ENCODE results near the gene NGDN.

Gene NGDN

GRCh38 chr14:23492618-23493272 lies 23.2 kb downstream of the NGDN start:
- DNase-seq (ENCODE audit: low read depth in 1 of 2, low spot score in 1 of 2), result no peak
- no peak for TF ChIP-seq JUND (IDR thresholded peaks at IDR 0.05; ENCODE audit: low read depth)
- in situ Hi-C loops (cut with HindIII; ENCODE audit: low pct_unique_long_range_greater_than_20kb, low sequenced_read_pairs), result no loop called here

GRCh38 chr14:23494223-23494622 lies 24.7 kb downstream of the NGDN start:
- in situ Hi-C loops (cut with HindIII; ENCODE audit: low pct_unique_long_range_greater_than_20kb, low sequenced_read_pairs), result no loop called here
- DNase-seq (ENCODE audit: low read depth in 1 of 2, low spot score in 1 of 2), result no peak
- no peak for TF ChIP-seq JUND (IDR thresholded peaks at IDR 0.05; ENCODE audit: low read depth)

DNA sequence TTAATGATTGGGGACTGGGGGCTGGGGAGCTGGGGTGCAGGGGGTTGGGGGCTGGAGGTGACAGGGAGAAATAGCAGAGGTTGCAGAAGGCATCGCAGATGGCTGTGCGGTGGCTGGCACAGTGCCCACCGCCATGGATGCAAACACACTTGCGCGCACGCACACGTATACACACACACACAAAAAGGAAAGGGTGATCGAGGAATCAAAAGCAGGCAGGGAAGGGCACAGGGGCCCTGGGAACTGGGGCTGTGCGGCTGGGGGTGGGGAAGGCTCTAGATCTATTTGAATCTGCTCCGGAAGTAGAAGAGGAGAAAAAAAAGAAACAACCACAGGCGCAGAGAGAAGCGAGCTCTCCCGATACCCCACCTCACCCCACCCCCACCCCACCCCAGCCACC lies 42.7 kb downstream of the NGDN start:
- in situ Hi-C loops (cut with HindIII; ENCODE audit: low pct_unique_long_range_greater_than_20kb, low sequenced_read_pairs), result no loop called here
- no peak for DNase-seq (ENCODE audit: low read depth in 1 of 2, low spot score in 1 of 2)
- no peak for TF ChIP-seq JUND (IDR thresholded peaks at IDR 0.05; ENCODE audit: low read depth)

DNA sequence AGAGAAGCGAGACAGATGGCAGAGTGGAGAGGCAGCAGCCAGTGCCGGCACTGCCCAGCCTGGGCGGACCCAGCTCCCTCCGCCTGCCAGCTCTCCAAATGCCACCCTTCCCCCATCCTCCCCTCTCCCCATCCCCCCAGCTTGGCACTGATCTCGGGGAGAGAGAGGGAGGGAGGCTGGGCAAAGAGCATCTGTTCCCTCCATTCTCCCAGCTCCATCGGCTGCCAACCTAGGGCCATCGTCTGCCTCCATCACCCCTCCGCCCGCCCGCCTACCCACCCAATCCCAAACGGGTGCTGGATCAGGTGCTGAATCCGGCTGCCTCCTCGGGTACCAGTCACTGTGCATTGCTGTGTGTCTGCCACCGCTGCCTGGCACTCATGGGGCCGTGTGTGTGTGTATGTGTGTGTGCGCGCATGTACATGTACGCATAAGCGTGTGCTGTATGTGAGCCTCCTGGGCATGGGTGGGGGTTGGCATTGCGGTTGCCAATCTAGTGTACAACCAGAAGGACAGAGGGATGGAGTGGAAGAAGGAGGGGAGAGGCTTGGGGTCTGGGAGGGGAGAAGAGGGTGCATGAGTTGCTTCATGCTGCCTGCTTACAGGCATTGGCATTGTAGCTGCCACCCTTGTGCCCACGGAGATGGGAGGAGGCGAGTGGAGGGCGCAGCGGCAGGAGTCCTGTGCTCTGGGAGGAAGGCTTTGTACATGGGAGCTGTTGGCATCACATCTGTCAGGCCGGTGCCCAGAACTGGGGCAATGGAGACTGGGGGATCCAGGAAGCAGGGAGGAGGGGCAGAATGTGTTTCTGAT lies 43.7 kb downstream of the NGDN start:
- TF ChIP-seq JUND (IDR thresholded peaks at IDR 0.05; ENCODE audit: low read depth), result no peak
- no peak for DNase-seq (ENCODE audit: low read depth in 1 of 2, low spot score in 1 of 2)
- in situ Hi-C loops (cut with HindIII; ENCODE audit: low pct_unique_long_range_greater_than_20kb, low sequenced_read_pairs), result no loop called here

- in situ Hi-C loops (cut with HindIII; ENCODE audit: low pct_unique_long_range_greater_than_20kb, low sequenced_read_pairs), result no loop called here
- no peak for TF ChIP-seq JUND (IDR thresholded peaks at IDR 0.05; ENCODE audit: low read depth)
- no peak for DNase-seq (ENCODE audit: low read depth in 1 of 2, low spot score in 1 of 2)
Measured at GRCh38 chr14:23513818-23514643, 44.5 kb downstream of the NGDN start.

- in situ Hi-C loops (cut with HindIII; ENCODE audit: low pct_unique_long_range_greater_than_20kb, low sequenced_read_pairs), result no loop called here
- DNase-seq (ENCODE audit: low read depth in 1 of 2, low spot score in 1 of 2), result no peak
- TF ChIP-seq JUND (IDR thresholded peaks at IDR 0.05; ENCODE audit: low read depth), result no peak
Measured at GRCh38 chr14:23514644-23514957, 45.1 kb downstream of the NGDN start.

DNA sequence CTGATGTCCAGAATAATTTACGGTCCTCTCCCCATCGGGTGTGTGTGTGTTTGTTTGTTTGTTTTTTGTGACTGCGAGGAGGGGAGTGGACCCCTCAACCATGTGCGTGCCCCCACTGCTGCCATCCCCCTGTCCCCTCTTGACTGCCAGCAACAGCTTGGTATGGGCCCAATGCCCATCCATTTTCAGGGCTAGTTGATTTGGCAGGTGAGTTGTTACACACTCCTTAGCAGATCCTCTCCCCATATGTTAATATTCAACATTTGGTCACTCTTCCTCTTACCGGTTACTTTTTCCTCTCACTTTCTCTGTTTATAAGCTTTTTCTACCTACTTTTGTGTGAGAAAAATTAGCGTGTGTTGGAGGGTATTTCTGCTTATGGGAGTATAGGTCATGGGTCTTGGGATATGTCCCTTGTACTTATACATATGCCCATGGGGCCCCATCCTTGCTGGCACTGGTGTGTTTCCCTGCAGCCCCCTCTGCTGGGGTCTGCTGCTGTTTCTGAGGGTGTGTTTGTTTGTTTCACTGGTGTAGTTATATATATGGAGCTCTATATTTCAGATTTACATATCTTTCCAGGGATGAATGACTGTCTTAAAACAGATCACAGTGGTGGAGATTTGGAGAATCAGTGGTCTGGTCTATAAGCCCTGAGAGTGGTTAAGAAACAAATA lies 48.3 kb downstream of the NGDN start:
- no peak for TF ChIP-seq JUND (IDR thresholded peaks at IDR 0.05; ENCODE audit: low read depth)
- in situ Hi-C loops (cut with HindIII; ENCODE audit: low pct_unique_long_range_greater_than_20kb, low sequenced_read_pairs), result no loop called here
- DNase-seq (ENCODE audit: low read depth in 1 of 2, low spot score in 1 of 2), result no peak

DNA sequence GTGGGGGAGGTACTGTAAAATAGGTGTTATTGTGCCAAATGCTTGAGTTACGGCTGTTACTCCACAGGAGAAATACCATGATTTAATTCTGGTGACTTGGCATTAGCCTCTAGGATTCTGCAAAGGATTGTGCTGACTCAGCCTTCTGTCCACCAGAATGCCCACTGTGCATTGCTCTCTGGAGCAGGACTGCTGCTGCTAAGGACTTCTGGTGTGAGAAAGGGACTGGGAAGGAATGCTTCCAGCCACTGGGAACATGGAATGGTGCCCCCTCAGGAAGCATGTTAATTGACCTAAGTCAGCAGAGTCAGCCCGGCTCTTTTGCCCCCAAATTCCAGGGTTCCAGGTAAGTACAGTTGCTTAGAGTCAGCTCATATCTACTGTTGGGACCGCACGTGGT lies 49.2 kb downstream of the NGDN start:
- no peak for DNase-seq (ENCODE audit: low read depth in 1 of 2, low spot score in 1 of 2)
- in situ Hi-C loops (cut with HindIII; ENCODE audit: low pct_unique_long_range_greater_than_20kb, low sequenced_read_pairs), result no loop called here

DNA sequence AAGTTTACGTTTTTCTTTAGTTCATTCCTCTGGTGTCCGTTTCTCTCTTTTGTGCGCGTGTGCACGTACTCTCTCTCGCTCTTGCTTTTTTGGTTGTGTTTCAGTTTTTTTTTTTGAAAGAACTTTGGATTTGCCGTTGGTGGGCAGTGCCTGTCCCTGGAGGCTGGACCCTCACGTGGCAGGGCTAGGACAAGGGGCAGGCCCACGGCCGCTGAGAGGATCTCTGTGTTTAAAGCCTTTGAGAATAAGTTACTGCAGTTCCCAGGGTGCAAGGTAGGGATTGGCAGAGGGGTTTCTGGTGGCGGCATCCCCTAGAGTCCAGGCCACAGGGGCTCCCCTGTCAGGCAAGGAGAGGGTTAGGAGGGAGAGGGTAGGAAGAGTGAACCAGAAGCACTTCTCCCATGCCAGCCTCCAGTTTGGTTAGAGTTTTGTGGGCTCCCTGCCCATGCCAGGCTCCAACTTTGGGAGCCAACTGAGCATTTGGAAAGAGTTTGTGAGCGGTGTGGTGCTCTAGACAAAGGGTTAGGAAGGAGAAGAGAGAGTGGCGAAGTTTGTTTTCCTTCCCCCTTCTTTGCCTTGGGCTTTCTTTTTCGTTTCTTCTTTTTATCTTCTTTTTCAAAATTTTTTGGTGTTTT lies 51.5 kb downstream of the NGDN start:
- in situ Hi-C loops (cut with HindIII; ENCODE audit: low pct_unique_long_range_greater_than_20kb, low sequenced_read_pairs), result no loop called here
- DNase-seq (ENCODE audit: low read depth in 1 of 2, low spot score in 1 of 2), result no peak
- TF ChIP-seq JUND (IDR thresholded peaks at IDR 0.05; ENCODE audit: low read depth), result no peak

More for the DNA sequence above, 49.2 kb downstream of the NGDN start:
- no peak for TF ChIP-seq JUND (IDR thresholded peaks at IDR 0.05; ENCODE audit: low read depth)

GRCh38 chr14:23521785-23522640 lies 52.5 kb downstream of the NGDN start:
- in situ Hi-C loops (cut with HindIII; ENCODE audit: low pct_unique_long_range_greater_than_20kb, low sequenced_read_pairs), result no loop called here
- TF ChIP-seq JUND (IDR thresholded peaks at IDR 0.05; ENCODE audit: low read depth), result no peak
- no peak for DNase-seq (ENCODE audit: low read depth in 1 of 2, low spot score in 1 of 2)

GRCh38 chr14:23522643-23523198 lies 53.2 kb downstream of the NGDN start:
- no peak for DNase-seq (ENCODE audit: low read depth in 1 of 2, low spot score in 1 of 2)
- in situ Hi-C loops (cut with HindIII; ENCODE audit: low pct_unique_long_range_greater_than_20kb, low sequenced_read_pairs), result no loop called here
- no peak for TF ChIP-seq JUND (IDR thresholded peaks at IDR 0.05; ENCODE audit: low read depth)
